Measurements from ENCODE around the gene EMILIN3. TPM values are rescaled to one million over a fixed set of nuclear protein-coding genes. Genes with fewer than 3 reads are reported as not detected.
"Not testable (repeated sequence)": the region's sequence is repeated elsewhere in the genome, so short reads cannot be mapped to it uniquely, and the experiment has no call there.

The EMILIN3 gene
- polyA plus RNA-seq, 12 donors = 21.6 to 72.6 (median 31.6) TPM; not detected in 1

DNA sequence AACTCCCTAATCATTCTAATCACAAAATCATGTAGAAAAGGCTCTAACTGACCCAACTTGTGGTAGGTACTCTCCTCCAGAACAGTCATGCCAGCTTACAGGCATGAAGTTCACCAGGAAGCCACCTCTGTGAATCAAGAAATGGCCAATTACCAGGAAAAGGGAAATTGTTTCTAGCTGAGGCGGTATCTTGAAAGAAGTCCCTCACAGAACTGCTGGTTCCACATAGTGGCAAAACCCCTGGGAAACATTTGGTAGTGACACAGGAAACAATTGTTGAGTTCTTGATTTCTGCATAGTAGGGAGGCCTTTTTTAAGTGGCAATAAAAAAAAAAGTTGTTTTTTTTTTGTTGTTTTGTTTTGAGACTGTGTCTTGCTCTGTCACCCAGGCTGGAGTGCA, 45.6 kb downstream of the EMILIN3 start:
- DNase-seq = no peak

DNA sequence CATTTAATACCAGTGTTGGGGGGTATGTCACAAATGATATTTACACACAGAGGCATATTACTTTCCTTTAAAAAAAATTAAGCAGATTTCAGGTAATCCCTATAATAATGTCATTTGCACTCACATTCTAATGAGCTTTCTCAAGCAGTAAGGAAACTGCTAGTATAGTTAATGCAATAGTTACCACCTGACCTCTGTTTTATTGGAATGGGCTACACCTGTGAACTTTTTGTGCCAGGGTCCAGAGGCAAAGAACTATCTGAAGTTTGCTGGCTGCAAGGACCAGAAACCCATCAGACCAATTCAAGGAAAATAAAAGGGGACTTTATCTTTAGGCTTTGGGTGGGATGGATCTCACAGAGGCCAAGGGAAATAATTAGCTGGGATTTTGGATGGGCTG, 46.2 kb downstream of the EMILIN3 start:
- DNase-seq = no peak

DNA sequence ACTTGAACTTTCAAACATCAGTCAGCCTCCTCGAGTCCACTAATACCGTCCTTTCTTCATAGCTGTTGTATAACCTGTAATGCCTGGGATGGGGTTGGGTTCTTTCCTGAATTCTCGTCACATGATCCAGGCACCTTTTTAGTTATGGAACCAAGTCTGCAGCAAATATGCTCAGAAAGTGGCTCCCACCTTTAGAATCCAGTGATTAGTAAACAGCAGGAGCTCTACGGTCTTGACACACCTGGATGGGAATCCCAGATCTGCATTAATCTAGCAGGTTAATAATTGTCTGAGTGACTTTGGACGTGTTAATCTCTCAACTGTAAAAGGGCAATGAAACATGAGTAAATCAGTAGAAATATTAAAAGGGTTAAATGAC, 48.4 kb downstream of the EMILIN3 start:
- no peak for DNase-seq

DNA sequence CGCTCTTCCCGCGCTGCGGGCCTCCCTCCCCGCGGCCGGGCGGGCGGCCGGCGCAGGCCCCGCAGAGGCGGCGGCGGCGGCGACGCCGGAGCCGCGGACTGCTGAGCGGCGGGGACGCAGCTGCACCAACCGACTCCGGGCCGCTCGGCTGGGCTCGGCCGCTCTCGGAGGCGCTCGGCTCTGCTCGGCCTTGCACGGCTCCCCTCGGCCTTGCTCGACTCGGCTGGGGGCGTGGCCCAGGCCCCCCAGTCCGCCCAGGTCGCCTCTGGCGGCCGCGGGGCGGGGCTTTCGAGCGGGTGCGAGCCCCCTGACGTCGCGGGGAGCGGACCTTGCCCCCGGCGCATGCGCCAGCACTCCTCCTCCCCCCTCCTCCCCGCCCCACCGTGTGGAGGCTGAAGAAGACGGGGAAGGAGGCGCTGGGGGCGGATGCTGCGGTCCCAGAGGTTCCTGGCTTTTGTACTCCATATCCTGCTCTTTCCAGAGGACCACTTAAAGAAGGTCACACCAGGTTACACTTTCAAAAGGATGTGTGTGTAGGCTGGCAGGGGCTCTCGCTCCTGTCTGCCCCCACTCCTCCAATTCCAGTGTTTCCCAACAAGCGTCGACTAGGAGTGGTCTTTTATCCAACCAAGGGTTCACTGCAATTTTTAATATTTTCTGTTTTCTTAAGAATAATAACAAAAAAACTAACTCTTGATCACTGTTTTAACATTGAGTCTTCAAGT, 48.9 kb downstream of the EMILIN3 start, which contains the start of gene ZHX3:
TSS of gene ZHX3 (minus strand) at position 186 of the 725 bp plus-strand sequence. CDS start 112,815 bp downstream, outside the sequence.
- DNase-seq = peak; percentile 97

DNA sequence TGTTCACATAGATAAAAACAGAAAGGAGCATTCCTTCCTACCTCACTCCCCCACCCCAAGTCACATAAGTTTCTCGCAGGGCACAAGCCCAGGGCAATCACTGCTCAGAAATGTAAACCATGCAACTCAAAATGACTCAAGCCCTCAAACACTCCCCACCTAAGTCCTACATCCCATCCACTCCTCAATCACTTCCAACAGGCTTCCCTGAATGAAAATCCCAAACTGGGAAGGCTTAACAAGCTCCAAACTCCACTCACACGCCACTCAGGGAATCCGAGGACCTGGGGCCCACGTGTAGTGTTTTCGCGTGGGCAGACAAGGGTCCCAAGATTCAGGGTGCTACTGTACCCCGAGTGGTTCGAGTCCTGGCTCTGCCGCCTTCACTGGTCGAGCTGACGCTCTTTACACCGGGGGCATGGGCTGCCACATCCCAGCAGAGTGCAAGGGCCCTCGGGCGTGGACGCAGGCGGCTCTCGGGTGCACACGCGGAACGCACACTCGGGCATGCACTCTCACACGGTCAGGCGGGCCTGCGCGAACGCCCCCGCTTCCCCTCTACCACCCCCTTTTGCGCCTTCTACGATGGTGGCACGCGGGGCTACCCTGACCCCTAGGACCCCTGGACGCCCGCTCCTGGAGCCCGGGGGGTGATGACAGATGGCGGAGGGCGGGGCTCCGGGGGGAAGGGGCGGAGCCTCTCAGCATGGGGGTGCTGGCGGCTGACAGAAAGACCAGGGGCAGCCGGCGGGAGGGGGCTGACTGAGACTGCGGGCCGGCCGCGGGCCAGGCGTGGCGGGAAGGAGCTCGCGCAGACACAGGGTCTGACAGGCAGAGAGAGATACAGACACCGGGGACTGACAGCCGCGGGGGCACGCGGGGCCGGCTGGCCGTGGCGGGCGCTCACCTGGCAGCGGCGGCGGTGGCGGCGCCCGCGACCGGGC, 49.7 kb downstream of the EMILIN3 start:
- peak; percentile 68 for DNase-seq

DNA sequence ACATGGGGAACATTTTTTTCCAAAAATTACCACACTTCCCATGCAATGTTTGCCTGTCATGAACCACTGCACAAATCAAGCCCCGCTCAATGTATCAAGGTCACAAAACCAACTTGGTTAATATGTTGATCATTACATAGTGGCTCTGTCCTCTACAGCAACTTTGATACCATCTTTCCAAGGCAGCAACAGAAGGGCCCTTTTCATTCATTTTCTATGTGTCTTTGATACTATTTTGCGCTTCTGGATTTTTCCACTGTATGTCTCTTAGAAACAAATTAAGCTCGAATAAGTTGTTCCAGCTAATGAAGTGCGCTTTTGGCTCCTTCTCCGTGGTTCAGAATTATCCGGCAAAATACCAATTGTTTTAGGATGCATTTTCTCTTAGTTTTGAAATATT, 50.6 kb downstream of the EMILIN3 start:
- no peak for DNase-seq

DNA sequence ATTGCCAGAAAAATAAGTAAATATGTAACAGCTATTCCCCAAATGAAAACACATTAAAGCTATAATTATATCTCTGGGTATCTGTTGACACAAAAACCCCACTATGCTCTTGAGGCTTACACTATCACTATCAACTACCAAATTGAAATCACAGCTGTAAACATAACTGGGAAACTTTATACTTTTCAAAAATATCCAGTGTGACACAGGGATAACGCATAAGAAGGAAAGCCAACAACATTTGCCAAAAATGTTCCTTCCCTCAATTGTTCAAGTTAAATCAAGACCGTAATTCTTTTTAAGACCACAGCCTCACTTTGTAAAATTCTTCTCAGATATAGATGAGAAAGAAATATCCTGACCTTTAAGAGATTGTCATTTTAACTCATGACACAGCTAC, 52.2 kb downstream of the EMILIN3 start:
- no peak for DNase-seq

DNA sequence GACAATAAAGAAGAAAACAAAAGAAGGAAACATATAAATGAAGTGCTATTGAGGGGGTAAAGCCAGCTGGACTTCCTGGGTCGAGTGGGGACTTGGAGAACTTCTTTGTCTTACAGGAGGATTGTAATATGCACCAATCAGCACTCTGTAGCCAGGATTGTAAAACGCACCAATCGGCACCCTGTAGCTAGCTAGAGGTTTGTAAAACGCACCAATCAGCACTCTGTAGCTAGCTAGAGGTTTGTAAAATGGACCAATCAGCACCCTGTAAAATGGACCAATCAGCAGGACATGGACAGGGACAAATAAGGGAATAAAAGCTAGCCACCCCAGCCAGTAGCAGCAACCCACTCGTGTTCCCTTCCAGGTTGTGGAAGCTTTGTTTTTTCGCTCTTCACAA, 54.6 kb downstream of the EMILIN3 start:
- not testable (repeated sequence) for DNase-seq

Other genes with a start within 250 kb of the EMILIN3 start
- 100 to 1,000 TPM in 2 of 12 donors, 10 to 100 TPM in 9, not detected in 1; 34.2 to 123 (median 82.0) TPM for gene PLCG1, start 229.3 kb downstream of the EMILIN3 start, polyA plus RNA-seq (ENCODE audit: insufficient read length in 12 of 12)
- 10 to 100 TPM in 9 of 12 donors, 1 to 10 TPM in 2, not detected in 1; 7.4 to 17.2 (median 10.9) TPM for gene ZHX3, start 49.1 kb downstream of the EMILIN3 start, polyA plus RNA-seq (ENCODE audit: insufficient read length in 12 of 12)
- 10 to 100 TPM in 1 of 12 donors, 1 to 10 TPM in 10, not detected in 1; 1.7 to 19.4 (median 3.0) TPM for gene LPIN3, start 26.0 kb downstream of the EMILIN3 start, polyA plus RNA-seq (ENCODE audit: insufficient read length in 12 of 12)